ENCODE data around the gene DPF3. TPM values are rescaled to one million over a fixed set of nuclear protein-coding genes. Genes with fewer than 3 reads are reported as not detected.

The DPF3 gene
- total and polyA plus RNA-seq, 9 of the 15 experiments (the other 6 are each of a cell fraction or from before 2014, with no cell fraction given): 0.21 to 4.9 (median 1.2) TPM

DNA sequence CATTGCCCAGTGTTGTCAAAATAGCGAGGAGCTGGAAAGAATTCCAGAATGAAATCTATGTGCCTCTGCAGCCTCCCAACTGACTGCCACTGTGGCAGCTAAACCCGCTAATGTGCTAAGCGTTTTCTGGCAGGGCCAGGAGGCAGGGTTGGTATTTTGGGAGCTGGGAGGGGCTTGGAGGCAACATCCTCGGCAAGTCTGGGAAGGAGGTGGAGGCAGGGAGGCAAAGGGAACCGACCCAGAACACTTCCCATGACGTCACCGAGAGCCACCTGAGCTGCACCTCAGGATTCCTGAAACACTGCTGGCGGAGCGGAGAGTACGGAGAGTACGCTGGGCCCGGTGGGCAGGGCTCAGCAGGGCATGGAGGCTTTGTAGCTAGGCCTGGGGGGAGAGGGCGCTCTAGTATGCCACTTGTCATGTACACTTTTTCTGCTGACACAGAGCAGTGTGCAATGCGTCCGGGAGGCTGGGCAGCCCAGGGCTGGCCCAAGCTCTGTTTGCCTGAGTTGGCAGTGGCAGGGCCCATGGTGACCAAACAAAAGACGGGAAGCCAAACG lies 81.5 kb downstream of the DPF3 start:
- FAIRE-seq: no peak
- no peaks in the 10 kb centered on the region for H3K9me1 ChIP-seq (ENCODE audit: control insufficient read depth, insufficient read depth, low read length)
- no peaks in the 10 kb centered on the region for H3K9me3 ChIP-seq (replicated peaks; ENCODE audit: control insufficient read depth, insufficient read depth, low read depth, low read length)
- no peak for ATAC-seq
- intact Hi-C loops (cut with micrococcal nuclease): no loop called here
- H4K20me1 ChIP-seq (replicated peaks; ENCODE audit: control insufficient read depth, insufficient read depth, low read length): 0 out of 2 replicates have a peak, but pooled peaks cover 6% of the 10 kb centered on the region
- no peaks in the 10 kb centered on the region for H3K79me2 ChIP-seq (ENCODE audit: control insufficient read depth, insufficient read depth, low read length)
- 24% methylated on average over 13 of the region's 17 CpGs for WGBS (ENCODE audit: insufficient coverage, low coverage, missing lambda C conversion rate)
- no peak overlapping the region for H3K27ac ChIP-seq (ENCODE audit: extremely low read depth, low read depth, low read length)
- no peak overlapping the region for H3K4me2 ChIP-seq (ENCODE audit: insufficient read depth, low read length)
- peak overlapping the region in 1 of 2 experiments; percentile 17; a peak in 1 of 4 replicates for H3K9ac ChIP-seq (ENCODE audit: insufficient read depth in 1 of 2, low read depth in 2 of 2, low read length in 2 of 2)
- H3K27me3 ChIP-seq (ENCODE audit: control insufficient read depth in 2 of 2, insufficient read depth in 2 of 2, low read length in 2 of 2): peaks cover 0 to 15% of the 10 kb centered on the region in 2 experiments; a peak in 3 of 5 replicates
- POLR2A ChIA-PET: interaction anchor here (1.5 kb wide), 1 partner anchor 9 kb away, joined by 5 read pairs; no protein-coding TSS in a partner anchor
- H2AFZ ChIP-seq (ENCODE audit: low read depth, low read length): no peak overlapping the region
- DNase-seq (ENCODE audit: extremely low read depth in 1 of 4, low spot score in 3 of 4): no peak
- in situ Hi-C loops (cut with MboI): no loop called here
- no TSS peak for BruUV-seq (replicated peaks)
- H3K36me3 ChIP-seq (ENCODE audit: control insufficient read depth, insufficient read depth, low read length): no peaks in the 10 kb centered on the region
- peaks cover 0 to 5% of the 10 kb centered on the region in 2 experiments; a peak in 1 of 5 replicates for H3K4me1 ChIP-seq (replicated peaks in 1 of 2; ENCODE audit: control insufficient read depth in 2 of 2, insufficient read depth in 2 of 2, low read length in 2 of 2)
- CTCF ChIA-PET (ENCODE audit: low intra/inter-chr PET ratio): no interaction called here
- TF ChIP-seq ATF7 (IDR thresholded peaks at IDR 0.05) (peak; percentile 35; the same call in 1 of the 2 replicates), PREB (CRISPR knock-in tag; IDR thresholded peaks at IDR 0.05) (no peak), ZNF766 (CRISPR knock-in tag; conservative IDR thresholded peaks at IDR 0.05) (no peak), ZNF586 (CRISPR knock-in tag; conservative IDR thresholded peaks at IDR 0.05) (no peak), ATF1 (CRISPR knock-in tag; IDR thresholded peaks at IDR 0.05) (no peak), ATF1 (tag; IDR thresholded peaks at IDR 0.05) (0 out of 2 replicates have a peak, but pooled peaks have one; percentile 13)
- TF ChIP-seq, protein P1, sequence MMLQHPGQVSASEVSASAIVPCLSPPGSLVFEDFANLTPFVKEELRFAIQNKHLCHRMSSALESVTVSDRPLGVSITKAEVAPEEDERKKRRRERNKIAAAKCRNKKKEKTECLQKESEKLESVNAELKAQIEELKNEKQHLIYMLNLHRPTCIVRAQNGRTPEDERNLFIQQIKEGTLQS (IDR thresholded peaks at IDR 0.05): peak; percentile 42; the same call in 1 of the 2 replicates
- TF ChIP-seq, protein P1 (CRISPR knock-in tag; conservative IDR thresholded peaks at IDR 0.05): no peak
- no peak overlapping the region for H3K4me3 ChIP-seq

All from K562 (cell line).